ENCODE data around the gene SMIM15. TPM values are rescaled to one million over a fixed set of nuclear protein-coding genes. Genes with fewer than 3 reads are reported as not detected.
"Not testable (repeated sequence)": the region's sequence is repeated elsewhere in the genome, so short reads cannot be mapped to it uniquely, and the experiment has no call there.

The SMIM15 gene
- 10 to 100 TPM; 64.7 to 74.9 TPM for total RNA-seq

- H3K9me3 Mint-ChIP-seq = no peaks in the 10 kb centered on the region
- peaks cover 26% of the 10 kb centered on the region for H3K36me3 Mint-ChIP-seq
- ATAC-seq (peak; percentile 97), DNase-seq (ENCODE audit: low spot score) (peak; percentile 89)
- no peaks in the 10 kb centered on the region for H3K27me3 Mint-ChIP-seq
- H3K4me1 Mint-ChIP-seq (ENCODE audit: low read depth in 2 of 2) = peaks cover 23 to 35% of the 10 kb centered on the region in 2 donors
- H3K27ac Mint-ChIP-seq = peak within 1 kb of the TSS; percentile 98 to 99
- H3K4me3 Mint-ChIP-seq = peak within 1 kb of the TSS; percentile 98
These were observed at the start of gene SMIM15 for GRCh38 chr5:61162010-61162831. Gene SMIM15, minus strand, starts transcription at chr5:61162468. Its CDS starts 2,297 bp downstream, at chr5:61160171.

GRCh38 chr5:61207884-61208283 is 45.6 kb upstream of the SMIM15 start:
- ATAC-seq (no peak), DNase-seq (ENCODE audit: low spot score) (no peak)
- H3K27ac Mint-ChIP-seq = no peak overlapping the region
- peaks cover 11% of the 10 kb centered on the region for H3K9me3 Mint-ChIP-seq
- peaks cover 0 to 8% of the 10 kb centered on the region in 2 donors for H3K4me1 Mint-ChIP-seq (ENCODE audit: low read depth in 2 of 2)
- H3K27me3 Mint-ChIP-seq = peaks cover 26 to 46% of the 10 kb centered on the region in 2 donors
- no peak overlapping the region for H3K4me3 Mint-ChIP-seq
- H3K36me3 Mint-ChIP-seq = peaks cover 5% of the 10 kb centered on the region

- peaks cover 0 to 11% of the 10 kb centered on the region in 2 donors for H3K4me1 Mint-ChIP-seq (ENCODE audit: low read depth in 2 of 2)
- peaks cover 11% of the 10 kb centered on the region for H3K9me3 Mint-ChIP-seq
- H3K36me3 Mint-ChIP-seq = peaks cover 5% of the 10 kb centered on the region
- H3K4me3 Mint-ChIP-seq = no peak overlapping the region
- H3K27me3 Mint-ChIP-seq = peaks cover 22 to 39% of the 10 kb centered on the region in 2 donors
- H3K27ac Mint-ChIP-seq = no peak overlapping the region
- no peak for ATAC-seq
- DNase-seq (ENCODE audit: low spot score) = no peak
These were observed 42.7 kb upstream of the SMIM15 start for GRCh38 chr5:61205013-61205412.

DNA sequence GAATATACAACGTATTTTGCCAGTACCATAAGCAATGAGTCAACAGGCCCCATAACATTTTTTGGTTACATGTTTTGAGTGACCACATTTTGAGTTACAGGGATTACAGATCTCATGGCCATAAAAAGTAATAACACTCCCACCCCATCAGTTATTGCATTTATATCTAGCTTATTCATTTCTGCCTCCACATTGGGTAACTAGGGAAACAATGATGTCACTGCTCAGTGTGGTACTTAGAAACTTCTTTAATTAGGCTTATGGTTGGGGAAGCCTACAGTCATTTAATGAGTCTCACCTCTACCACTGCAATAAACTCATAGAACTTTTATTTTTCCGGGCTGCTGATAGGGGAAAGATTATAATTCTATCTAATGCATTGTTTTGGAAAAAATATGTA is 39.9 kb upstream of the SMIM15 start:
- Mint-ChIP-seq H3K27ac (peak overlapping the region in 1 of 2 donors; percentile 40), H3K36me3 (peaks cover 25% of the 10 kb centered on the region), H3K4me1 (ENCODE audit: low read depth in 2 of 2) (peaks cover 0 to 11% of the 10 kb centered on the region in 2 donors), H3K27me3 (peaks cover 34 to 44% of the 10 kb centered on the region in 2 donors), H3K4me3 (peak overlapping the region; percentile 38), H3K9me3 (peaks cover 16% of the 10 kb centered on the region)
- DNase-seq (ENCODE audit: low spot score) (no peak), ATAC-seq (peak; percentile 85 to 92)

DNA sequence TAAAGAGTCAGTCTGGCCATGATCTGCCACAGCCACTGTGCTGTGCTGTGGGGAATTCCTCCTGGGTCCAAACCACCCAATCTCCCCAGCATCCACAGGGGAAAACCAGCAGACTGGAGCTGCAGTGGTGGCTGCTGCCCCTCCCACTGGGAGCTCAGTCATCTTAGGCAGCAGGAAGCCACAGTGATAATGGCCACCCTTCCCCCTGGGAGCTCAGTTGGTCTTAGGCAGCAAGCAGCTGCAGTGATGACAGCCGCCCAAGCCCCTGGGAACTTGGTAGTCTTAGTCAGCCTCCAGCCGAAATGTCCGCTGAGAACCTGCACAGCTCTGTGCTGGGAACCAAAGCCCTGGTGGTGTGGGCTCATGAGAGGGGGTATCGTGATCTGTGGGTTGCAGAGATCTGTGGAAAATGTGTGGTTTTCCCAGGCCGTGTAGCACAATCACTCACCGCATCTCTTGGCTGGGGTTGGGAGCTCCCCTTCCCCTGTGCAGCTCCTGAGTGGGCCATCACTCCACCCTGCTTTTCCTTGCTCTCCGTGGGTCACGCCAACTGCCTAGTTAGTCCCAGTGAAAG is 38.4 kb upstream of the SMIM15 start:
- Mint-ChIP-seq H3K4me3 (no peak overlapping the region), H3K27me3 (peaks cover 38 to 52% of the 10 kb centered on the region in 2 donors), H3K9me3 (peaks cover 13% of the 10 kb centered on the region), H3K36me3 (peaks cover 22% of the 10 kb centered on the region), H3K4me1 (ENCODE audit: low read depth in 2 of 2) (peaks cover 0 to 11% of the 10 kb centered on the region in 2 donors), H3K27ac (no peak overlapping the region)
- DNase-seq (ENCODE audit: low spot score) (no peak), ATAC-seq (peak in 1 of 2 donors; percentile 40)

- DNase-seq (ENCODE audit: low spot score) (no peak), ATAC-seq (no peak)
- Mint-ChIP-seq H3K9me3 (peaks cover 14% of the 10 kb centered on the region), H3K27me3 (peaks cover 39 to 60% of the 10 kb centered on the region in 2 donors), H3K36me3 (peaks cover 22% of the 10 kb centered on the region), H3K27ac (no peak overlapping the region), H3K4me3 (no peak overlapping the region), H3K4me1 (ENCODE audit: low read depth in 2 of 2) (peaks cover 0 to 9% of the 10 kb centered on the region in 2 donors)
These were observed 36.3 kb upstream of the SMIM15 start for GRCh38 chr5:61198606-61199005.

- not testable (repeated sequence) for H3K9me3 Mint-ChIP-seq; H3K27ac Mint-ChIP-seq; ATAC-seq; H3K4me1 Mint-ChIP-seq (ENCODE audit: low read depth in 2 of 2); DNase-seq (ENCODE audit: low spot score); H3K4me3 Mint-ChIP-seq
- Mint-ChIP-seq H3K36me3 (peaks cover 10% of the 10 kb centered on the region), H3K27me3 (peaks cover 28 to 30% of the 10 kb centered on the region in 2 donors)
These were observed 25.6 kb upstream of the SMIM15 start for GRCh38 chr5:61187826-61188225.

DNA sequence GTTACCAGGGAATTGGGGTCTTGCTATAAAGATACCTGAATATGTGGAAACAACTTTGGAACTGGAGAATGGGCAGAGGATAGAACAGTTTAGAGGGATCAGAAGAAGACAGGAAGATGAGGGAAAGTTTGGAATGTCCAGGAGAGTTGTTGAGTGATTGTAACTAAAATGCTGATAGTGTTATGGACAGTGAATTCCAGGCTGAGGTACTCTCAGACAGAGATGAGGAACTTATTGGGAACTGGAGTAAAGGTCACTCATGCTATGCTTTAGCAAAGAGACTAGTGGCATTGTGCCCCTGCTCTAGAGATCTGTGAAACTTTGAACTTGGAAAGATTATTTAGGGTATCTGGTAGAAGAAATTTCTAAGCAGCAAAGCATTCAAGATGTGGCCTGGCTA is 25.1 kb upstream of the SMIM15 start:
- H3K27ac Mint-ChIP-seq; ATAC-seq; H3K9me3 Mint-ChIP-seq; H3K4me1 Mint-ChIP-seq (ENCODE audit: low read depth in 2 of 2); DNase-seq (ENCODE audit: low spot score); H3K4me3 Mint-ChIP-seq: not testable (repeated sequence)
- Mint-ChIP-seq H3K27me3 (peaks cover 28 to 30% of the 10 kb centered on the region in 2 donors), H3K36me3 (peaks cover 10% of the 10 kb centered on the region)

GRCh38 chr5:61186634-61187033 is 24.4 kb upstream of the SMIM15 start:
- H3K4me3 Mint-ChIP-seq = no peak overlapping the region
- H3K9me3 Mint-ChIP-seq = peaks cover 9% of the 10 kb centered on the region
- peaks cover 10% of the 10 kb centered on the region for H3K36me3 Mint-ChIP-seq
- no peak for DNase-seq (ENCODE audit: low spot score)
- H3K27me3 Mint-ChIP-seq = peaks cover 26 to 27% of the 10 kb centered on the region in 2 donors
- H3K4me1 Mint-ChIP-seq (ENCODE audit: low read depth in 2 of 2) = no peaks in the 10 kb centered on the region
- ATAC-seq = no peak
- H3K27ac Mint-ChIP-seq = no peak overlapping the region

GRCh38 chr5:61184708-61185107 is 22.4 kb upstream of the SMIM15 start:
- Mint-ChIP-seq H3K36me3 (peaks cover 6% of the 10 kb centered on the region), H3K27me3 (peaks cover 13 to 17% of the 10 kb centered on the region in 2 donors), H3K27ac (no peak overlapping the region), H3K4me3 (no peak overlapping the region), H3K9me3 (peaks cover 6% of the 10 kb centered on the region), H3K4me1 (ENCODE audit: low read depth in 2 of 2) (no peaks in the 10 kb centered on the region)
- no peak for ATAC-seq
- DNase-seq (ENCODE audit: low spot score) = no peak

DNA sequence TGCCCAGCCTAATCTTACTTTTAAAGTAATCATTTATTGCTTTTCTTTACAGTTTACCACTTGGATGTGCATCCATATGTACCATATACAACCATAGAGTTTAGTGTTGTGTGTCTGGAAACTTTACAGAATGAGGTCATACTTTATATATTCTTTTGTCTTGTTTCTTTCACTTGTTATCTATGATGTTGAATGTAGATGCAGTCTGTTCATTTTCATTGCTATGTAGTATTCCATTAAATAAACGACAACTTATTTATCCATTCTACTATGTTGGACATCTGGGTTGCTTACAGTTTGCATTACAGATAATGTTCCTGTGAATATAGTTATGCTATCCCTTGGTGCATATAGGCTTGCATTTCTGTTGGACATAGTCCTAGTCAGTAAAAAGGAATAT is 21.3 kb upstream of the SMIM15 start:
- H3K4me3 Mint-ChIP-seq = no peak overlapping the region
- H3K36me3 Mint-ChIP-seq = peaks cover 6% of the 10 kb centered on the region
- peaks cover 6% of the 10 kb centered on the region for H3K9me3 Mint-ChIP-seq
- DNase-seq (ENCODE audit: low spot score) = no peak
- no peak for ATAC-seq
- no peaks in the 10 kb centered on the region for H3K4me1 Mint-ChIP-seq (ENCODE audit: low read depth in 2 of 2)
- H3K27me3 Mint-ChIP-seq = peaks cover 13 to 20% of the 10 kb centered on the region in 2 donors
- H3K27ac Mint-ChIP-seq = no peak overlapping the region

GRCh38 chr5:61182449-61182848 is 20.2 kb upstream of the SMIM15 start:
- H3K4me1 Mint-ChIP-seq (ENCODE audit: low read depth in 2 of 2) = no peaks in the 10 kb centered on the region
- peaks cover 6% of the 10 kb centered on the region for H3K9me3 Mint-ChIP-seq
- no peak overlapping the region for H3K4me3 Mint-ChIP-seq
- H3K36me3 Mint-ChIP-seq = peaks cover 6% of the 10 kb centered on the region
- DNase-seq (ENCODE audit: low spot score) = no peak
- no peak overlapping the region for H3K27ac Mint-ChIP-seq
- peaks cover 12 to 19% of the 10 kb centered on the region in 2 donors for H3K27me3 Mint-ChIP-seq
- ATAC-seq = no peak

- H3K27me3 Mint-ChIP-seq = peaks cover 0 to 8% of the 10 kb centered on the region in 2 donors
- DNase-seq (ENCODE audit: low spot score) (no peak), ATAC-seq (no peak)
- H3K27ac Mint-ChIP-seq = no peak overlapping the region
- no peaks in the 10 kb centered on the region for H3K9me3 Mint-ChIP-seq
- no peaks in the 10 kb centered on the region for H3K36me3 Mint-ChIP-seq
- no peaks in the 10 kb centered on the region for H3K4me1 Mint-ChIP-seq (ENCODE audit: low read depth in 2 of 2)
- no peak overlapping the region for H3K4me3 Mint-ChIP-seq
These were observed 18.6 kb upstream of the SMIM15 start for GRCh38 chr5:61180886-61181285.

GRCh38 chr5:61178702-61179101 is 16.4 kb upstream of the SMIM15 start:
- Mint-ChIP-seq H3K27me3 (peaks cover 0 to 8% of the 10 kb centered on the region in 2 donors), H3K27ac (no peak overlapping the region), H3K36me3 (no peaks in the 10 kb centered on the region), H3K4me3 (no peak overlapping the region), H3K4me1 (ENCODE audit: low read depth in 2 of 2) (no peaks in the 10 kb centered on the region), H3K9me3 (no peaks in the 10 kb centered on the region)
- ATAC-seq (no peak), DNase-seq (ENCODE audit: low spot score) (no peak)
